GM21381 (cell line): ENCODE data around the gene PROK1.
"Not testable (repeated sequence)": the region's sequence is repeated elsewhere in the genome, so short reads cannot be mapped to it uniquely, and the experiment has no call there.

Experiments
- ATAC-seq: cut with Tn5 transposase; IDR thresholded peaks from one replicate; pipeline ENCODE4 v1.9.1; 2021; ENCODE audit warnings: mild to moderate bottlenecking, moderate library complexity; ENCODE audit not compliant: unreplicated experiment

The PROK1 gene

DNA sequence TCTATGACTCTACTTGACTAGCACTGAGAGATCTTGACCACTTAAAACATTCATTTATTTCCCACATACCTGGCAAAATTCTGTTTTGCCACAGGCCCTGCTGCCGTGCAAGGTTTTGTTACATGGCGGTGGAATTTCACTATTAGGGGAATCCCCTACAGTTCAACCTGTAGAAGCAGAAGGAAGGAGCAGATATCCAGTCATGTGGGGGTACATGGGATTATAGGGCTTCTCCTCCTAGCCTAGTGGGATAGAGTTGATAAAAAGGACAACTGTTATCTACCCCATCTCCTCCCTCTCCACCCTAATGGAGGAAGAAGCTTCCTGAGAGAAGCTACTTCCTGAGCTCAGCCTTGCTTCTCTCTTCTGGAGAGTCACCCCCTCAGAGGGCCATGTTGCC lies 17.7 kb upstream of the PROK1 start:
- no peak for ATAC-seq

DNA sequence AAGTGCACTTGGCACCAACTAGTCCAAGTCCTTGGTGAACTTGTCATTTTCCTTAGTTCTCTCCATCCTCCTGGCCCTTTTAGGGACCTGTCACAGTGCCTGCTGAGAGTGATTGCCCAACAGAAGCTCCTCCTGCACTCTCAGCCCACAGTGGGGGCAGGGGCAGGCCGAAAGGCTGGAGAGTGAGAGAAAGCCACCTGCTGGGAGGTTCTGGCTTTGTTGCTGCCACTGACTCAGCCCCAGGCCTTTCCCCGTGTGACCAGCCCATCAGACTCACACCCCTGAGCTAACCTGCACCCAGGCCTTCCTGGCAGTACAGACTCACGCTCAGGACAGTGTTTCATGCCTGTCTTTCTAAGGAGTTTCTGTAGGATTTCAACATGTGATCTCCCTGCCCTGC lies 17.1 kb upstream of the PROK1 start:
- no peak for ATAC-seq

DNA sequence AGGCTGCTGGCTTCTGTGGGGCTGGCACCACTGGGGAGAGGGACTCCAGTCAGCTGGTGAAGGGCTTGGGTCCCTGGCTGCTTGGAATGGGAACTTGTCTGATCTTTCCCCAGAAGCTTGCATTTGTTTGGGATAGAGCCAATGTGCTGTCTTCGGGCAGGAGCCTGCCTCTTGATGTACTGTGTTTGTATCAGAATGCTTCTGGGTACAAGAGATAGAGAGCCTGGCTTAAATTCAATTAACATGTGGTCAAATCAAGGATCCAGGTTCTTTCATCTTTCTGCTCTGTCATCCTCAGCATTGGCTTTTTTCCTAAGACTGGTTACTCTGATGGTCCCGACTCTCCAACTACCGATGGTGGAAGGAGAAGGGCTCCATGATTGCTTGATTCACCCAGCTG lies 16.0 kb upstream of the PROK1 start:
- no peak for ATAC-seq

DNA sequence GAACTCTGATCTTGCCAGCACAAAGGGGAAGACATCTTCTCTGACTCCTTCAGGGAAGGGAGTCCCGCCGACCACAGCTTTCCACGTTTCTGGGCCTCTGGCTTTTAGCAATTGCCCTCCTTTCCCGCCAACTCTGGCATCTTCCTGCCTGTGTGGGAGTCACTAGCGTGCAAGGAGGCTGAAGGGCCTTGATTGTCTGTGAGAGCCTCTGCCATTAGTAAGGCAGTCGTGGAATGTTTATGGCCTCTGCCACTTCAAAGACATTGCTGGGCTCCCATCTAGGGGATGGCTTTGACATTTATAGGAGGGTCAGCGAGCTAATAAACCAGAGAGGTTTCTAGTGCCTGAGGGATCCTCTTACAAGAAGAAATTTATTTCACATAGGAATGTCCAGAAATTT lies 14.3 kb upstream of the PROK1 start:
- no peak for ATAC-seq

DNA sequence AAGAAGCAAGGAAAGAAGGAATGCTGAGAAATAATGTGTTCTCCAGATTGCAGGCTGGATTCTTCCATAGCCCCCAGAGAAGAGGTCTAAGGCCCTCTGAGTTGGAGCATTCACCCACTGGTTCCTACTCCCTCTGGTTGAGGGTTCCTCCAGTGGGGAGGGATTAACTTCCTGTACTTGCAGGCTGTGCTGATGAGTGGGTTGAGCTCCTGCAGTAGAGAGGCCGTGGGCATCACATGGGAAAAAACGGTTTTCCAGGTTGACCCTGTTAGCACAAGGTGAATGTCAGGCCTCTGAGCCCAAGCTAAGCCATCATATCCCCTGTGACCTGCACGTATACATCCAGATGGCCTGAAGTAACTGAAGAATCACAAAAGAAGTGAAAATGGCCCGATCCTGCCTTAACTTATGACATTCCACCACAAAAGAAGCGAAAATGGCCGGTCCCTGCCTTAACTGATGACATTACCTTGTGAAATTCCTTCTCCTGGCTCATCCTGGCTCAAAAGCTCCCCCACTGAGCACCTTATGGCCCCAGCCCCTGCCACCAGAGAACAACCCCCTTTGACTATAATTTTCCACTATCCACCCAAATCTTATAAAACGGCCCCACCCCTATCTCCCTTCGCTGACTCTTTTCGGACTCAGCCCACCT lies 13.2 kb upstream of the PROK1 start:
- ATAC-seq, result not testable (repeated sequence)

DNA sequence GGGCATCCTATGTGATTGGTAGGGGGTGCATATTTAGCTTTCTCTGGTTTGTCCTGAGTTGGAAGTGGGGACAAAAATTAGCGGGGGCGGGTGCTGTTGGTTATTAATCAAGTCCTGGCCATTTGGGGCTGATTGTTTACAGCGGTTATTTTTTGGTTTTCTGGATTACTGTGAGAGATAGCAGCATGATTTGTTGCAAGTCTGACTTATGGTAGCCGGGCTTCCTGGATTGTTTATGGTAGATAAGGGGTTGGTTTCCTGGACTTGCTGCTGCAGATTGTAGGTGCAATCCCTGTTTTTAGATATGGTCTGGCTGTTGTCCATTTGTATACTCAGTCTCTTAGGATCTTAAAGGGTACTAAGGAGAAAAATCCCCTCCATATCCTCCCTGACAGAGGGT lies 12.1 kb upstream of the PROK1 start:
- ATAC-seq, result no peak

DNA sequence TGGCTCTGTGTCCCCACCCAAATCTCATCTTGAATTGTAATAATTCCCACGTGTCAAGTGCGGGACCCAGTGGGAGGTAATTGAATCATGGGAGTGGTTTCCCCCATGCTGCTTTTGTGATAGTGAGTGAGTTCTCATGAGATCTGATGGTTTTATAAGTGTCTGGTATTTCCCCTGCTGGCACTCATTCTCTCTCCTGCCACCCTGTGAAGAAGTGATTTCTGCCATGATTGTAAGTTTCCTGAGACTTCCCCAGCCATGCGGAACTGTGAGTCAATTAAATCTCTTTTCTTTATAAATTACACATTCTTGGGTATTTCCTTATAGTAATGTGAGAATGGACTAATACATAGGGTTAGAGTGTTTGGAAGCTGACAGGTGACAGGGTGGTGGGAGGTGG lies 11.1 kb upstream of the PROK1 start:
- not testable (repeated sequence) for ATAC-seq

DNA sequence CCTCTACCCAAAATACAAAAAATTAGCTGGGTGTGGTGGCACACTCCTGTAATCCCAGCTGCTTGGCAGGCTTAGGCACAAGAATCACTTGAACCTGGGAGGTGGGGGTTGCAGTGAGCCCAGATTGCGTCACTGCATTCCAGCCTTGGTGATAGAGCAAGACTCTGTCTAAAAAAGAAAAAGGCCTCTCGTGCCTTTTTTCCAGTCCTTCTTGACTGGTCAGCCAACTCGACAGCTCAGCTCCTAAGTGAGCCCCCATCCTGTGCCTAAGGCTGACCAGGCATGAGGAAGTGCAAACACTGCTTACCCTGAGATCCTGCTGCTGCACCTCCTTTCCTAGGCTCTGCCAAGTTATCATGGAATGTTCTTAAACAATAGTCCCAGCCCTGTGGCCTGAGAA lies 10.1 kb upstream of the PROK1 start:
- ATAC-seq, result no peak

DNA sequence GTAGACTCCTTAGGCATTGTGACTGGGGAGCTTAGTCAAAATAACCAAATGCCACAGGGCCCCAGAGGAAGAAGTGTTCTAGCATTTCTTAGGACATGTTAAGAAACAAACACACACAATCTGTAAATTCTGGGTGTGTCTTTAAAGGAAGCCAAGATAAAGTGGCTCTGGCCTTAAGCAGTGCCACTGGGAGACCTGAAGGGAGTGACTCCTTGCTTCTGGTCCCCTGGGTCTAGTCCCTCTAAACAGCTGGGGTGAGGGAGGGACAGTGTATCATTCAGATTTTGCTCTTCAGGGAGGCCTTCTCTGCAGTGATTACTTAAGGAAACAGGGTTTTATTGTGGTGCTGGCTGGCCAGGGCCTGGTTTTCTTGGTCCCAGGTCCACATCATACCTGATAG lies 9.1 kb upstream of the PROK1 start:
- ATAC-seq, result no peak

DNA sequence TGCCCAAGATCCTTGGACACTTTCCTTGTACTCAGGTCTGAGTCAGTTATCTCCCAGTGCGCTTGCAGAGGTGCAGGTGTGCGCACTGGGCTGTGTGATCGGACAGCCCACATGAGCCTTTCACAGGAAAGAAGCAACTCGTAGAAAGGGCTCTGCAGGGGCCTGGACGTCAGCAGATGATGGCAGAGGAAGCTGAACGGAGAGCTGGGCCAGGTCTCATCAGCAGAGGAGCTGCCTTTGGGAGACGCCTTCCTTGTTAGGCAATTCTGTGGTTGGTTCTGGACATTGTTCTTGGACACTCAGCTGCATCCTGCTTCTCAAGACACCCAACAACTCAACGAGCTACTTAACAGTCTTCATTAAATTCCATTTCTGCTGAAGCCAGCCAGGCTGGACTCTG lies 7.5 kb upstream of the PROK1 start:
- ATAC-seq, result no peak

DNA sequence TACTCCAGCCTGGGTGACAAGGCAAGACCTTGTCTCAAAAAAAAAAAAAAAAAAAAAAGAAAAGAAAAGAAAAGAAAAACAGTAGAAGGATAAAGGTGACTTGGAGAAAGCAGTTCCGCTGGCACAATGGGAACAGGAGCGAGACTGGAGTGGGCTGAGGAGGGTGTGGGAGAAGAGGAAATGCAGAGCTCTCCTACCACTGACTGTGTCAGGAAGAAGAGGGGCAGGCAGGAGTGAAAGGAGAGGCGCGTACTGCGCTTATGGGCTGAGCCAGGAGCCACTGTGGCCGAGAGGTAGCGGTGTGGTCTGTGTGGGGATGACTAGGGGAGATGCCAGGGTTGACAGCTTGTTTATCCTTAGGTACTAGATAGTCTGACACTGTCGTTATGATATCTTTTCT lies 6.4 kb upstream of the PROK1 start:
- no peak for ATAC-seq

DNA sequence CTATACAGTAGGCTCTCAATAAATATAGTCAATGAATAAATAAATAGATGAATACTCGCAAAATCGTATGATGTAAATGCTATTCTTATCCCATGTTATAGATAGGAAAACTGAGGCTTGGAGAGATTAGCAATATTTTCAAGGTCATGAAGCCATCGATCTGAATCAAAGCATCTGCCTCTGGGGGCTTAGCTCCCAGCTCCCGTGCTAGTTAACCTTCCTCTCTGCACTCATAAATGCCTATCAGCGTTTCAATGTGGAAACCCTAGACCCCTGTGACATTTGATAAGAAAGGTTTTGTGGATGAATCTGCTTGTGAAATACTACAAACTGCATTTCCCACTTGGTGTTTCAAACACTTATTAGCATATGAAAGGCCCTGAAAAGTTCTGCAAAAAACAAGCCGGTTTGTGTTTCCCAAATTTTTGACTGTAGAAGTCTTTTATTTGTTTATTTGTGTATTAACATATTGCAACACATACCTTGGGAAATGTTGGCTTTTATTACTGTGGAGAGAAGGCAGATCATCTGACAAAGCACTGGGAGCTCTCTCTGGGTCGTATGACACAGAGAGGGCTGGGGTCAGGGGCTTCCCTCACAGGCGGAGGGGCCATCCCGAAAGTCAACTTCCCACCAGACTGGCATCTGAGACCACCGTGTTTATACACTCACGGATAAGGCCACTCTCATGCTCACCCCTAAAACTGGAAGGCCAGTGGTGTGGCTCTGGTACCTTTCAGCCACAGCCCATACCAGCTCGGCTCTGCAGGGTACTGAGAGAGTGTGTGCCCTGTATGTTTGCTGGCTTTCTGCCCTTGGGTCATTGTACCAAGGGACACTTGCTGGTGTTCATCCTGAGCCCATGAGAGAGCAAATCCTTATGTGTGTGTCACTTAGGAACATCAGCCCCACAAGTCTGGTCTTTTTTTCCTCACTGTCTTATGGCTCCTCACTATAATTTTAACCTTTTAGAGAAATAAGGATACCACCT lies 993 bp upstream of the PROK1 start:
- ATAC-seq, result no peak

DNA sequence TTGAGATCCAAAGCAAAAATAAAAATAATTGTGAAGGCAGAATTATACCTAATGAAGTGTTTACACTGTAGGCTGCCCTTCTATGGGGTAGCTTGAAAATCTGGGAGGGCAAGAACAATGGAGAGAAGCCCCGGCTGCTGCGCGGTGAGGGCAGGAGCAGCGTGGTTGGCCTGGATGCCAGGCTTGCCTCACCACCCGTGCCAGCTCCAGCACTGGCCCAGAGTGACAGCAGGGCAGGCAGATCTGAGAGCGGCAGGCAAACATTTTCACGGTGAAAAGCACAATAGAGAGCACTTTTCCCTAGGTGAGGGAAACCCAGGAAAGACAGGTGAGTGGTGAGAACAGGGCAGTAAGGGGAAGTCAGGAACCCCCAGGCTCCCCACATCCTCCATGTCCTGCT lies 1.4 kb downstream of the PROK1 start:
- ATAC-seq, result no peak

DNA sequence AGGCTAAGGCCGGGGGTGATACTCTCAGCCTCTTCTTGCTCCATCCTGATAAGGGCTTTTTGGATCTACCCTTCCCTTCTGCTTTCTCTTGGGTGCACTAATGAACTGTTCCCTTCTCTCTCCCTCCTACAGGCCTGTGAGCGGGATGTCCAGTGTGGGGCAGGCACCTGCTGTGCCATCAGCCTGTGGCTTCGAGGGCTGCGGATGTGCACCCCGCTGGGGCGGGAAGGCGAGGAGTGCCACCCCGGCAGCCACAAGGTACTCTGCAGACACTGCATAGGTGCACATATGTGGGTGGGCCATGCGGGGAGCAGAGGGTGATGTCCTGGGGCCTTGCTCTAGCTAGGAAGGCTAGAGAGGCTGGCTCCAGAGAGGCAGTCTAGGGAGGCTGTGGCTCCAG lies 2.9 kb downstream of the PROK1 start:
- ATAC-seq, result no peak

DNA sequence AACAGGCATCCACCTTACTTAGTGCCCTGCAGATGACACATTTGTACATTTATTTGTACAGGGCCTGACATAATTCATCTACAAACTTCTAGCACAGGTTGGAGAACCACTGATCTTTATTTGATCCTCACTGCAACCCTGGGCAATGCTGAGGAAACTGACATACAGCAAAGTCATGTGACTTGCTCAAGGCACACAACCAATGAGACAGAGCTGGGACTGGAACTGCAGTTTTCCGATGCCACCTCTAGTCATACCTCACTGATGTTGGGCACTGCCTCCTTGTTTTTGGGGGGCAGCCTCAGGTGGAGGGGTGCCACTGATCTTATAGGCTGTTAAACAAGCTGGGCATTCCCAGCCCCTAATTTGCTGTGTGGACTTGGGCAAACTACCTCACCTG lies 3.4 kb downstream of the PROK1 start:
- ATAC-seq, result no peak

DNA sequence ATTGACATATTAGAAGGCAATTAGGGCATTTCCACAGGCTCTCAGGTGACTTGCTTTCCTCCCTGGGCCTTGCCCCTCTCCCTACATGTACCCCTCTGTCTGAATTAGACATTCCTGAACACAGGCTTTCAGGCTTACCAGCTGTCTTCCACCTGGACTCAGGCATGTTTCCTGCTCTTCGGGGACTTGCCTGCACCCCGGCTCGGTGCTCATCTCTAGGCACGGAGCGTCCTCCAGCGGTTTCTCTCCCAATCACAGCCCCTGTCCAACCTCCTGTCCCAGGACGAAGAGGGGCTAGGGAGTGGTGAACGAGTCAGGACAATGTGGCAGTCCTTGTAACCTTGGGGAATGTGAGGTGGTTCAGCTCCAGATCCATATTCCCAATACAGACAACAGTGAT lies 4.2 kb downstream of the PROK1 start:
- ATAC-seq, result no peak

DNA sequence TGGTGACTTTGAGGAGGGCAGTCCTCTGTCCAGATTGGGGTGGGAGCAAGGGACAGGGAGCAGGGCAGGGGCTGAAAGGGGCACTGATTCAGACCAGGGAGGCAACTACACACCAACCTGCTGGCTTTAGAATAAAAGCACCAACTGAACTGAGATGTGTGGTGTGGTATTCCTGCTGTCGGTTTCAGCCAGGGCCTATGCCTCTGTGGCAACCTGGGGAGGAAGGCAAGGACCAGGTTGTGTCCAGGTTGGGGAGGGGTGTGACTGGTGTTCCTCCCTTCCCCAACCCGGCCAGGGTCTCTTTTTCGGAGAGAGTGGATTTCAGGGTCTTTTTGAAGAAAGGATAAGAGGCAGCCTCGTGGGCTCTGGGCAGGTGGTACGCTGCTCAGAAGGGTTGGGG lies 6.3 kb downstream of the PROK1 start:
- ATAC-seq, result no peak

DNA sequence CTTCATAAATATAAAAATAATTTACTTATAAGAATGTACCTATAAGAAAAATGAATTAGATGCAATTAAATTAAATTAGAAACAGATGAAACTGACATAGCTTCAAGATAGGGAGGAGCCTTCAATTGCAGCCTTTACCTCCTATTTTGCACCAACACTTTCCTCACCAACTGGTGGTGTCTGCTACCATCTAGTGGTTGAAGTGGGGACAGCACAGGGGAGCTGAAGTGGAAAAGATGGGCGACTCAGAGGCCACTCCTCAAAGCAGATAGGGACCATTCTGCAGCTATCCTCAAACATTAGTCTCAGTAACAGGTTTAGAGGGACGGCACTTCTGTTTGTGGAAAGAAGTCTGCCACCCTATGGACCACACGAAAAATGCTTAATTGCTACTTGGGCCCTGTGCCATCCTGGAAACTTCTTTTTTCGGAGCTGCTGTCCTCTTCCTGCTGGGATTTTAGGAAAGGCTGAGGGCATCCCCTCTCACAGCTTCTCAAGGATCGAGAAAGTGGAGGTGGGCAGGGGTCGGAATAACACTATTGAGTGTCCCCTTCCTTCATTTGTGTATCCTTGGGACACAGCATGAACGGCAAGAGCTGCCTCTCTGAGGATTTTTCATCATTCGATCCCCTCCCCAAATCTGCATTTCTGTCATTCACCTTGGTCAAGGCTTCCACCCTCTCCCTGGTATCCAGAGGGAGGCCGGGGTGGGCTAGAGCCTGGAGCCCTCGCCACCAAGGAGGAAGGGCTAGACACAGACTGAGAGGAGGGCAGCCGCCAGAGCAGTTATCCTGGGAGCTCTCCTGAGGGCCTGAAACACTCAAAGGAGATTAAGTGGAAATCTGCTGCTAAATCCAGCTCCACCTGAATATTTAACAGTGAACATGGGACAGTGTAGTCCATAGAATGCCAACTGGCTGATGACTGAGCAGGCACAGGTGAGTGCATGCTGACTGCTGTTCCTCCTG lies 9.6 kb downstream of the PROK1 start:
- no peak for ATAC-seq

DNA sequence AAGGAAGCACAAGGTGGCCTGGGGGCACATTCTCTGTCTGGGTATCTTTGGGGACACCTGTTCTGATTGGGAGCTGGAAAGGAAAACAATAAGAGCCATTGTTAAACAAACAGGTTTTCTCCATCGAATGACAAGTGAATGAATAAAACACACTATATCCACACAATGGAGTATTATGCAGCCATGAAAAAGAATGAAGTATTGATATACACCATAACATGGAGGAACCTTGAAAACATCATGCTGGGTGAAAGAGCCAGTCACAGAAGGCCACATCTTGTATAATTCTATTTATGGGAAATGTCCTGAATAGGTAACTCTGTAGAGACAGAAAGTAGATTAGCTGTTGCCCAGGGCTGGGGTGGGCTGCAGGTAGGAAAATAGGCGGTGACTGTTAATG lies 11.1 kb downstream of the PROK1 start:
- ATAC-seq, result no peak

DNA sequence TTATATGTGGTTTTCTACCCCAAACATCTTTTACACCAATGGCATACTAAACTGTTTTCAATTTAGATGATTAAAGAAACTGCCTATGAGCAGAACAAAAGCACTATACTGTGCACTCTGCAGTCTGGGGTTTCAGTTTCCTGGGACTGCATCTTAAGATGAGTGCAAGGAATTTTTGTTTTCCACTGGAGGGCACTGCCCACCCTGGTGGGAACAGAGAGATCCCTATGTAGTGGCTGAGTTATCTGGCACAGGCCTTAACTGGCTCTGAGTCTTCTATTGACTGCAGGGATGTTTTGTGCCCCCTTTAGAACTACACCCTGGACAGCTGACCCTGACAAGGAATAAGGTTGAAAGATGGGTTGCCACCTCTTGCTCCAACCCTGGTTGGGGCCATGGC lies 12.0 kb downstream of the PROK1 start:
- ATAC-seq, result no peak

DNA sequence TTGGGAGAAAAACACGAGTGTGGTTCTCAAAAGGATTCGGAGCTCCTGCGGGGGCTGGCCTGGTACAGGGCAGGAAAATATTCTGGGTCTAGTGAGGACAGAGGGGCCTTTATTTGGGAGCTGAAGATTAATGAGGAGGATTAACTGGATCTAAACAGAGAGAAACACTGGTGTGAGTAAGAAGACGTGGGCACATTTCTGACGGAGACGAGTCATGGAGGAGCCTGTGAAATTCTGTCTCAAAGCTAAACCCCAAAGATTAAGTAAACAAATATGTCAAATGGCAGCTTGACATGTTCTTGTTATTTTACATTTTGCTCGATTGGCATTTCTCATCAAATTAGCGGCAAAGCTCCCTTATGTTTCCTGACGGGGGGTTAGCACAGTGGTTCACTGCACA lies 12.8 kb downstream of the PROK1 start:
- no peak for ATAC-seq
